ENCODE results near the gene TBC1D1.

The TBC1D1 gene

GRCh38 chr4:38077791-38078489, 187.1 kb downstream of the TBC1D1 start:
- DNase-seq (ENCODE audit: low read depth in 2 of 2): no peak

- DNase-seq (ENCODE audit: low read depth in 2 of 2): no peak
These were observed 187.9 kb downstream of the TBC1D1 start for GRCh38 chr4:38078590-38079421.

- no peak for DNase-seq (ENCODE audit: low read depth in 2 of 2)
These were observed 189.4 kb downstream of the TBC1D1 start for GRCh38 chr4:38080061-38080974.

- no peak for DNase-seq (ENCODE audit: low read depth in 2 of 2)
These were observed 191.1 kb downstream of the TBC1D1 start for GRCh38 chr4:38082021-38082420.

GRCh38 chr4:38082424-38083385, 191.8 kb downstream of the TBC1D1 start:
- no peak for DNase-seq (ENCODE audit: low read depth in 2 of 2)

- DNase-seq (ENCODE audit: low read depth in 2 of 2): no peak
These were observed 194.2 kb downstream of the TBC1D1 start for GRCh38 chr4:38084877-38085711.

GRCh38 chr4:38085751-38086150, 194.9 kb downstream of the TBC1D1 start:
- DNase-seq (ENCODE audit: low read depth in 2 of 2): no peak

GRCh38 chr4:38086151-38086848, 195.4 kb downstream of the TBC1D1 start:
- DNase-seq (ENCODE audit: low read depth in 2 of 2): no peak

- no peak for DNase-seq (ENCODE audit: low read depth in 2 of 2)
These were observed 196.0 kb downstream of the TBC1D1 start for GRCh38 chr4:38086849-38087226.

GRCh38 chr4:38088321-38088720, 197.4 kb downstream of the TBC1D1 start:
- no peak for DNase-seq (ENCODE audit: low read depth in 2 of 2)

- no peak for DNase-seq (ENCODE audit: low read depth in 2 of 2)
These were observed 199.1 kb downstream of the TBC1D1 start for GRCh38 chr4:38089961-38090360.

GRCh38 chr4:38090455-38091246, 199.8 kb downstream of the TBC1D1 start:
- DNase-seq (ENCODE audit: low read depth in 2 of 2): no peak

- no peak for DNase-seq (ENCODE audit: low read depth in 2 of 2)
These were observed 200.8 kb downstream of the TBC1D1 start for GRCh38 chr4:38091636-38092035.

- DNase-seq (ENCODE audit: low read depth in 2 of 2): no peak
These were observed 201.8 kb downstream of the TBC1D1 start for GRCh38 chr4:38092701-38093100.

GRCh38 chr4:38094419-38094818, 203.5 kb downstream of the TBC1D1 start:
- DNase-seq (ENCODE audit: low read depth in 2 of 2): no peak

GRCh38 chr4:38095691-38096090, 204.8 kb downstream of the TBC1D1 start:
- no peak for DNase-seq (ENCODE audit: low read depth in 2 of 2)

- no peak for DNase-seq (ENCODE audit: low read depth in 2 of 2)
These were observed 206.9 kb downstream of the TBC1D1 start for GRCh38 chr4:38097818-38098217.

- DNase-seq (ENCODE audit: low read depth in 2 of 2): no peak
These were observed 208.2 kb downstream of the TBC1D1 start for GRCh38 chr4:38099020-38099600.

Measured in stimulated activated CD8-positive, alpha-beta memory T cell treated with anti-CD3 and anti-CD28 coated beads, Interleukin-15, amount 100 ng/mL, for 4 hours (primary cell).